Putamen (tissue), 1 donor: ENCODE results near the gene GATA3.
"Not testable (repeated sequence)": the region's sequence is repeated elsewhere in the genome, so short reads cannot be mapped to it uniquely, and the experiment has no call there.

Source experiments
- DNase-seq: peaks from one replicate; pipeline ENCODE4 v3.0.0-alpha.2; 2016; ENCODE audit warnings: low spot score

GATA3 gene

GRCh38 chr10:8054494-8055407 lies at the start of gene GATA3:
Gene GATA3, plus strand, starts transcription at chr10:8054688. Its CDS starts 968 bp downstream, at chr10:8055656.
- no peak for DNase-seq

GRCh38 chr10:8006274-8006999 lies 48.1 kb upstream of the GATA3 start:
- DNase-seq, result no peak

GRCh38 chr10:8009031-8009430 lies 45.5 kb upstream of the GATA3 start:
- no peak for DNase-seq

GRCh38 chr10:8013006-8013405 lies 41.5 kb upstream of the GATA3 start:
- DNase-seq, result no peak

- DNase-seq, result no peak
These were observed 40.9 kb upstream of the GATA3 start for GRCh38 chr10:8013619-8014018.

- DNase-seq, result no peak
These were observed 39.8 kb upstream of the GATA3 start for GRCh38 chr10:8014649-8015048.

GRCh38 chr10:8017277-8017676 lies 37.2 kb upstream of the GATA3 start:
- no peak for DNase-seq

GRCh38 chr10:8023321-8023720 lies 31.2 kb upstream of the GATA3 start:
- no peak for DNase-seq

- DNase-seq, result no peak
These were observed 30.6 kb upstream of the GATA3 start for GRCh38 chr10:8023851-8024250.

GRCh38 chr10:8026349-8027259 lies 27.9 kb upstream of the GATA3 start:
- DNase-seq, result no peak

GRCh38 chr10:8031211-8031610 lies 23.3 kb upstream of the GATA3 start:
- not testable (repeated sequence) for DNase-seq

GRCh38 chr10:8032558-8032957 lies 21.9 kb upstream of the GATA3 start:
- DNase-seq, result no peak

GRCh38 chr10:8033812-8034465 lies 20.5 kb upstream of the GATA3 start:
- no peak for DNase-seq

GRCh38 chr10:8034466-8035005 lies 20.0 kb upstream of the GATA3 start:
- no peak for DNase-seq

GRCh38 chr10:8035006-8035640 lies 19.4 kb upstream of the GATA3 start:
- DNase-seq, result no peak

GRCh38 chr10:8035641-8036470 lies 18.6 kb upstream of the GATA3 start:
- DNase-seq, result no peak

GRCh38 chr10:8036506-8037198 lies 17.8 kb upstream of the GATA3 start:
- no peak for DNase-seq

- DNase-seq, result no peak
These were observed 17.2 kb upstream of the GATA3 start for GRCh38 chr10:8037199-8037801.
